Thyroid gland (tissue), 4 donors: ENCODE data around the gene MYO5A. TPM values are rescaled to one million over a fixed set of nuclear protein-coding genes. Genes with fewer than 3 reads are reported as not detected.
A peak's percentile ranks its signal among the peaks of the same experiment; 100 is the strongest.

Experiments
- DNase-seq, 2 donors: peaks; one replicate each; pipeline ENCODE4 v3.0.0-alpha.2; 2019
- H3K27ac ChIP-seq, 3 donors: fragments of 200-600 bp; sonication (generic); 1 replicate in 2 of 3; 2 replicates in 1 of 3; pipeline ENCODE4 v1.5.1; 2016 to 2019; ENCODE audit warnings: mild to moderate bottlenecking in 1 of 3, moderate library complexity in 1 of 3
- H3K27me3 ChIP-seq: fragments of 200-600 bp; sonication (generic); one replicate; pipeline ENCODE4 v1.5.1; 2019
- H3K36me3 ChIP-seq, 2 donors: fragments of 200-600 bp; sonication (generic); one replicate each; pipeline ENCODE4 v1.5.1; 2016 to 2019
- H3K4me1 ChIP-seq, 2 donors: fragments of 200-600 bp; sonication (generic); one replicate each; pipeline ENCODE4 v1.5.1; 2017 to 2019
- H3K4me3 ChIP-seq, 3 donors: fragments of 200-600 bp; sonication (generic); replicated peaks in 1 of 3; 1 replicate in 2 of 3; 2 replicates in 1 of 3; pipeline ENCODE4 v1.5.1; 2016; ENCODE audit warnings: mild to moderate bottlenecking in 1 of 3
- H3K9me3 ChIP-seq: fragments of 200-600 bp; sonication (generic); one replicate; pipeline ENCODE4 v1.5.1; 2017
- POLR2A ChIP-seq, 2 donors: fragments of 450-650 bp; IDR thresholded peaks; one replicate each; pipeline ENCODE4 v1.6.1; 2017; ENCODE audit warnings: antibody characterized with exemption in 2 of 2, mild to moderate bottlenecking in 2 of 2, moderate library complexity in 1 of 2
- WGBS, 2 donors: methylation state at CpG; one replicate each; pipeline ENCODE4 v1.1.5; 2017; 5-methylcytosine and 5-hydroxymethylcytosine counted together
- intact Hi-C: fragments of 100-400 bp; cut with DNase I; formaldehyde crosslinking; loops from one replicate; pipeline ENCODE4 v1.15.1; 2023
- total RNA-seq, 4 donors: library from RNA; depleted of rRNA; stranded (reverse); fragments of >200 nt; gene quantifications; one replicate each; pipeline ENCODE4 v1.2.3, GENCODE V29; 2016
- TF ChIP-seq, protein P1 (sequence below), 6 experiments: fragments of 200-600 bp in 3 of 6; fragments of 450-650 bp in 3 of 6; sonication (generic) in 3 of 6; IDR thresholded peaks; one replicate each; pipeline ENCODE4 v1.5.1; 2016 to 2019; ENCODE audit warnings: antibody characterized with exemption in 6 of 6, mild to moderate bottlenecking in 2 of 6, inconsistent platforms in 1 of 6, moderate library complexity in 1 of 6

MYO5A gene
- total RNA-seq, 4 donors from 2014 or later = 23.3 to 44.1 (median 34.7) TPM

DNA sequence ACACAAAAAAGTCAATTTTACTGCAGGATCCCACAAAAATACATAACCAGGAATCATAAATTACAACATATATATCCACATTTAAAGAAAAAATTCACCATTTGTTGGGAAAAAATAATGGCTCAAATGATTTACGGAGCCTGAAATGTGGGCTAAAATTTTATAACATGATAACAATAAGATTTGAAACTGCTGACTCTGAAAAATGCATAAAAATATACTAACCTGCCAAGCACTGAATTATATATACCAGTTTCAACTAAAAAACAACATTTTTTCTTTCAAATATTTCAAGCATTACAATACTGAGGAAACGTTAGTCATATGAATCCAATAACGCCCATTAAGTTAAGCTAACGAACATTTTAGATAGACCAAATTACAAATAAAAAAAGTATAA lies 220.8 kb downstream of the MYO5A start:
- peaks cover 4 to 9% of the 10 kb centered on the region in 2 donors for H3K4me1 ChIP-seq
- 94 to 95% methylated on average over 4 of the region's 4 CpGs for WGBS, 2 donors
- H3K27ac ChIP-seq = no peak overlapping the region
- no peaks in the 10 kb centered on the region for H3K36me3 ChIP-seq
- no peak overlapping the region for H3K4me3 ChIP-seq
- H3K27me3 ChIP-seq = no peaks in the 10 kb centered on the region
- TF ChIP-seq, protein P1, sequence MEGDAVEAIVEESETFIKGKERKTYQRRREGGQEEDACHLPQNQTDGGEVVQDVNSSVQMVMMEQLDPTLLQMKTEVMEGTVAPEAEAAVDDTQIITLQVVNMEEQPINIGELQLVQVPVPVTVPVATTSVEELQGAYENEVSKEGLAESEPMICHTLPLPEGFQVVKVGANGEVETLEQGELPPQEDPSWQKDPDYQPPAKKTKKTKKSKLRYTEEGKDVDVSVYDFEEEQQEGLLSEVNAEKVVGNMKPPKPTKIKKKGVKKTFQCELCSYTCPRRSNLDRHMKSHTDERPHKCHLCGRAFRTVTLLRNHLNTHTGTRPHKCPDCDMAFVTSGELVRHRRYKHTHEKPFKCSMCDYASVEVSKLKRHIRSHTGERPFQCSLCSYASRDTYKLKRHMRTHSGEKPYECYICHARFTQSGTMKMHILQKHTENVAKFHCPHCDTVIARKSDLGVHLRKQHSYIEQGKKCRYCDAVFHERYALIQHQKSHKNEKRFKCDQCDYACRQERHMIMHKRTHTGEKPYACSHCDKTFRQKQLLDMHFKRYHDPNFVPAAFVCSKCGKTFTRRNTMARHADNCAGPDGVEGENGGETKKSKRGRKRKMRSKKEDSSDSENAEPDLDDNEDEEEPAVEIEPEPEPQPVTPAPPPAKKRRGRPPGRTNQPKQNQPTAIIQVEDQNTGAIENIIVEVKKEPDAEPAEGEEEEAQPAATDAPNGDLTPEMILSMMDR (IDR thresholded peaks at IDR 0.05) = no peak
- no peak for TF ChIP-seq POLR2A (IDR thresholded peaks at IDR 0.05)
- DNase-seq = no peak
- intact Hi-C loops = no loop called here
- H3K9me3 ChIP-seq = no peaks in the 10 kb centered on the region

DNA sequence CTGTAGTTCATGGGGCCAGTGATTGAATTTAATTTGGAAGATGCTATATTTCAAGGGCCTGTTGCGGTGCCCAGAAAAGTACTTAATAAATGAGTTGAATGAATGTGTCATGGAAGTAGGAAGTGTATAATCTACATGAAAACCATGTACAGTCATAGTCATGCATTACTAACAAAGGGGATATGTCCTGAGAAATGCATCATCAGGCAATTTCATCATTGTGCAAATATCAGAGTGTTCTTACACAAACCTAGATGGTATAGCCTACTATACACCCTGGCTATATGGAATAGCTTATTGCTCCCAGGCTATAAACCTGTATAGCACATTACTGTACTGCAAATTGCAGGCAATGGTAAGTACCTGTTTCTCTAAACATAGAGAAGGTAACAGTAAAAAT lies 222.4 kb downstream of the MYO5A start:
- intact Hi-C loops = no loop called here
- WGBS, 2 donors = 96 to 98% methylated on average over 1 of the region's 1 CpG
- Histone ChIP-seq H3K27ac (no peak overlapping the region), H3K4me1 (peaks cover 4 to 9% of the 10 kb centered on the region in 2 donors), H3K9me3 (no peaks in the 10 kb centered on the region), H3K36me3 (no peaks in the 10 kb centered on the region), H3K4me3 (no peak overlapping the region), H3K27me3 (no peaks in the 10 kb centered on the region)
- TF ChIP-seq POLR2A (IDR thresholded peaks at IDR 0.05) = no peak
- TF ChIP-seq, protein P1 (IDR thresholded peaks at IDR 0.05) = no peak
- no peak for DNase-seq

DNA sequence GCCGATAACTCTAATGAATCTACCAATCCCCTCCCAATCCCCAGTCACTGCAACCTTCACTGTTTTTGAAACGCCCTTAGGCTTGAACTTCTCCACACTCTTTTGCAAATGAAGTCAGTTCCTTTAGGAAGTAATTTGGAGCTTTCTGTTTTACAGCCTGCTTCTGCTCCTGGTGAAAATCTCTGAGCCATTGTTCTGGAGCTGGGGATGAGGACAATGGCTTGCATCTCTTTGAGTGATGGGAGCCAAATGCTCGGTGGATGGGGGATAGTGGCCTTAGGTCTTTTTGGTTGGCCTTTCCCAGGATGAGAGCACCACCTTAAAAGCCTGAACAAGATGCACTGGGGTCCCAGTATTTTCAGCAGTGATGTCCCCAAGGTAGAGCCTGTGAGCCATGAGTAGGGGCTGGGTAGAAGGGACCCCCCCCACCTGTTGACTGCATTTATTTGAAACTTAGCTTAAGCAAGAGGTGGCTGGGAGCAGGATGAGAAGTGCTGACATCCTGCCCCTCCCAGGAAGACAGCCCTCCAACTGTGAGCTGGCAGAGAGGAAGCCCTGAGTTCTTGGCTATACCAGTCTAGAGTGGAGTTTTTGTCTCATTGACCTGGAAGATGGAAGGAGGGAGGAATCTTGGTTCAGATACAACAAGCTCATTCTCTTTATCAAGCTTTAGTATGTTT lies 225.4 kb downstream of the MYO5A start:
- WGBS, 2 donors = 63 to 70% methylated on average over 3 of the region's 3 CpGs
- Histone ChIP-seq H3K27me3 (no peaks in the 10 kb centered on the region), H3K27ac (no peak overlapping the region), H3K4me1 (peaks cover 0 to under 1% of the 10 kb centered on the region in 2 donors), H3K9me3 (no peaks in the 10 kb centered on the region), H3K36me3 (no peaks in the 10 kb centered on the region), H3K4me3 (no peak overlapping the region)
- DNase-seq = no peak
- TF ChIP-seq POLR2A (IDR thresholded peaks at IDR 0.05) = no peak
- TF ChIP-seq, protein P1 (IDR thresholded peaks at IDR 0.05) = no peak
- intact Hi-C loops = no loop called here

DNA sequence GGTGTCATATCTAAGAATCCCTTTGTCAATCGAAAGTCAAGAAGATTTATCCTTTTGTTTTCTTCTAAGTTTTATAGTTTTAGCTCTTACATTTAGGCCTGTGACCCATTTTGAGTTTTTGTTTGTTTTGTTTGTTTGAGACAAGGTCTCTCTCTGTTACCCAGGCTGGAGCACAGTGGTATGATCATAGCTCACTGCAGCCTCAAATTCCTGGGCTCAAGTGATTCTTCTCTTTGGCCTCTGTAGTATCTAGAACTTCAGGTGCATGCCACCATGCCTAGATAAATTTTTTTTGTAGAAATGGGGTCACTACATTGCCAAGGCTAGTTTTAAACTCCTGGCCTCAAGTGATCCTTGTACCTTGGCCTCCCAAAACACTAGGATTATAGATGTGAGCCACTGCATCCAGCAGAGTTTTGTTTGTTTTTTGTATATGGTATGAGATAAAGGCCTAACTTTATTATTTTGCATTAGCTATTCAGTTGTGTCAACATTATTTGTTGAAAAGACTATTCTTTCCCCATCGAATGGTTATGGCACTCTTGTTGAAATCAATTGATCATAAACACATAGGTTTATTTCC lies 227.3 kb downstream of the MYO5A start:
- intact Hi-C loops = no loop called here
- H3K27me3 ChIP-seq = no peaks in the 10 kb centered on the region
- no peak for DNase-seq
- H3K36me3 ChIP-seq = no peaks in the 10 kb centered on the region
- no peak overlapping the region for H3K4me3 ChIP-seq
- H3K27ac ChIP-seq = no peak overlapping the region
- no peaks in the 10 kb centered on the region for H3K4me1 ChIP-seq
- 97% methylated on average over 2 of the region's 2 CpGs for WGBS, 2 donors
- no peaks in the 10 kb centered on the region for H3K9me3 ChIP-seq
- no peak for TF ChIP-seq POLR2A (IDR thresholded peaks at IDR 0.05)

DNA sequence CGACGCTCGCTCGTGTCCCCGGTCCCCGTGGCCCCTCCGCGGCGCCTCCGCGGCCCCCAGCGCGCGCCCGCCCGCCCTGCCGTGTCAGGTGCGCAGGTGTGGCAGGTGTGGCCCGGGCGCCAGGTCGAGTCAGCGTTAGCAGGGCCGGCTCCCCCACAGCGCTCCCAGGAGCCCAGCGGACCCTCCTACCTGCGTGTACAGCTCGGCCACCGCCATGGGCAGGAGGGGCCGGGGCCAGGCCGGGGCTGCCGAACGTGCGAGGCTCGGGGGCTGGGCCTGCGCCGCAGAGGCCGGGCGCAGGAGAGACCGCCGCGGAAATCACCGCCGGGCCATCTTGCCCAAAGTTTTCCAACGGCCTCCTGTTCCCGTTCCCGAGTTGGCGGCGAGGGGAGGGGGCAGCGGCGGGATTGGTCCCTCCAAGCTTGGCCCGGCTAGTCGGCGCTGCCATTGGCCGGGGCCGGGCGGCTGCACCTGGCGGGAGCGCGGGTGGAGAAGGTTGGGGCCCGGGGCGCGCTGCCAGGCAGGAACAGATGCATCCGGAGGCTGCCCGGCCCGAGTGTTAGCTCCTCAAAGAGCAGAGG lies 233.2 kb downstream of the MYO5A start, which contains the start of gene MYO5C:
TSS of gene MYO5C (minus strand) at position 384 of the 581 bp plus-strand sequence. CDS start at position 216, 168 bp downstream.
- Histone ChIP-seq H3K9me3 (no peaks in the 10 kb centered on the region), H3K4me3 (peak within 1 kb of the TSS; percentile 74 to 86 (median 79)), H3K36me3 (no peaks in the 10 kb centered on the region), H3K27me3 (no peaks in the 10 kb centered on the region), H3K4me1 (peaks cover 14 to 16% of the 10 kb centered on the region in 2 donors), H3K27ac (peak within 1 kb of the TSS; percentile 85 to 98 (median 96))
- peak; percentile 96 to 97 for DNase-seq
- intact Hi-C loops = no loop called here
- TF ChIP-seq, protein P1 (IDR thresholded peaks at IDR 0.05) = no peak
- TF ChIP-seq POLR2A (IDR thresholded peaks at IDR 0.05) = peak; percentile 78 to 95
- 1 to 3% methylated on average over 17 to 20 of the region's 65 CpGs for WGBS, 2 donors
